HG02943 (cell line): ENCODE results near the gene TMCC3.
A peak's percentile ranks its signal among the peaks of the same experiment; 100 is the strongest.

Experiments
- ATAC-seq: cut with Tn5 transposase; IDR thresholded peaks from one replicate; pipeline ENCODE4 v1.9.1; 2021; ENCODE audit warnings: mild to moderate bottlenecking, low read depth, moderate library complexity; ENCODE audit not compliant: unreplicated experiment

TMCC3 gene

DNA sequence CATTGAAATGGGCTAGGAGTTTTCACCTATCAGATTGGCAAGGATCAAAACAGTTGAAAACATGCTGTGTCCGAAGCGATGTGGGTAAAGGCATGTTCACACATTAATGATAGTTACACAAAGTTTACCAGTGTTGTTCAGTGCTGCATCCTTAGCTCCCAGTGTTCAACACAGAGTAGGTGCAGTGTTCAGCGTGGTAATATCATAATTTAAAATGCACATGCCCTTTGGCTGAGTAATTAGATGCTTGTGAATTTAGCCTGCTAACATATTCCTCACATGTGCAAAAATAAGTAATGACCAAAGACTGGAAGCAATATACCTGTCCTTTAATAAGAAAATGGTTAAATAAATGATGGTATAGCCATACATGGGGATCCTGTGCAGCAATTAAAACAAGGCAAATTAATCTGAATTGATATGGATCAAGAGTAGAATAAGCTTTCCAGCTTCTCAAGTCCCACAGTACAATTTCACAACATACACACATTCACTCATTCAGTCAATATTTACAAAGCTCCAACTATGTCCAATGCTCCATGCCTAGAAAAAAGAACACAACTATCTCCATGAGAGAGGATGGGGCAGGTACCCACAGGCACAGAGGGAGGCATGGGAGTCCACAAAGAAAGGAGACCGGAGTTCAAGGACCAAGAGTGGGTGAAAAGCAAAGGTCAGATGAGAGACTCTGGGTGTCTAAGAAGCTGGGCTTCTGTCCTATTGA lies 12.8 kb downstream of the TMCC3 start:
- ATAC-seq, result no peak

GRCh38 chr12:94636462-94637085 lies 13.8 kb downstream of the TMCC3 start:
- ATAC-seq, result no peak

GRCh38 chr12:94634717-94635116 lies 15.6 kb downstream of the TMCC3 start:
- no peak for ATAC-seq

- ATAC-seq, result no peak
Measured at GRCh38 chr12:94633401-94633800, 17.0 kb downstream of the TMCC3 start.

DNA sequence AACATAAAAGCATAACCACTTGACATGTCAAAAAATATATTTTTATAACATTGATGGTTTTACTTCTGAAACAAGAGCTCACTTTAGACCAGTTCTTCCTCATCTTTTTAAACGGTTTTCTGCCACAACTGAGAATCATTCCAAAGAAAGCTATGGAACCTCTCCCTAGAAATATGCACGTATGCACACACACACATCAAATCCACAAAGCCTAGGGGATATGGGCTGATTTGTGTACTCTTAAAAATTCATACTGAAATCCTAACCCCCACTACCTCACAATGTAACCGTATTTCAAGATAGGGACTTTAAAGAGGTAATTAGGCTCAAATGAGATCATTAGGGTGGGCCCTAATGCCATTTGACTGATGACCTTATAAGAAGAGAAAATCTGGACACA lies 19.3 kb downstream of the TMCC3 start:
- no peak for ATAC-seq

- ATAC-seq, result no peak
Measured at GRCh38 chr12:94628819-94629472, 21.4 kb downstream of the TMCC3 start.

- ATAC-seq, result no peak
Measured at GRCh38 chr12:94628369-94628768, 22.0 kb downstream of the TMCC3 start.

- ATAC-seq, result no peak
Measured at GRCh38 chr12:94625531-94625930, 24.8 kb downstream of the TMCC3 start.

GRCh38 chr12:94623161-94623920 lies 27.0 kb downstream of the TMCC3 start:
- ATAC-seq, result no peak

GRCh38 chr12:94622475-94622874 lies 27.9 kb downstream of the TMCC3 start:
- no peak for ATAC-seq

- ATAC-seq, result peak; percentile 91
Measured at GRCh38 chr12:94621662-94622359, 28.5 kb downstream of the TMCC3 start.

DNA sequence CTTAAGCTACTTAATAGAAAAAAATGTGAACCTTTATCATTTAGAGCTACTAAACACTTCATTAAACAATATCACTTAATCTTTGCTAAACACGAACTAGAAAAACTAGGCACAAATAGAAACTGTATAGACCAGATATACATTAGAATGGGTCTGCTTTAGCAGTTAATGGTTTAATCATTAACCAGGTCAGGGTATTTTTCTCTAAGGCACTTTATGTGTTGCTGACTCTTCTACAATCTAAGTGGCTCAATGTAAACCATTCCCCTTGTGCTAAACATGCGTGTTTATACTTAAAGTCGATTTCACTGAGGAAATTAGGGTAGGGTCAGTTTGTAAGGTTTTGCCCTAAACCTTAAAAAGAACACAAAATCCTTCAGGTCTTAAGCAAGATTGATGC lies 29.7 kb downstream of the TMCC3 start:
- ATAC-seq, result no peak

DNA sequence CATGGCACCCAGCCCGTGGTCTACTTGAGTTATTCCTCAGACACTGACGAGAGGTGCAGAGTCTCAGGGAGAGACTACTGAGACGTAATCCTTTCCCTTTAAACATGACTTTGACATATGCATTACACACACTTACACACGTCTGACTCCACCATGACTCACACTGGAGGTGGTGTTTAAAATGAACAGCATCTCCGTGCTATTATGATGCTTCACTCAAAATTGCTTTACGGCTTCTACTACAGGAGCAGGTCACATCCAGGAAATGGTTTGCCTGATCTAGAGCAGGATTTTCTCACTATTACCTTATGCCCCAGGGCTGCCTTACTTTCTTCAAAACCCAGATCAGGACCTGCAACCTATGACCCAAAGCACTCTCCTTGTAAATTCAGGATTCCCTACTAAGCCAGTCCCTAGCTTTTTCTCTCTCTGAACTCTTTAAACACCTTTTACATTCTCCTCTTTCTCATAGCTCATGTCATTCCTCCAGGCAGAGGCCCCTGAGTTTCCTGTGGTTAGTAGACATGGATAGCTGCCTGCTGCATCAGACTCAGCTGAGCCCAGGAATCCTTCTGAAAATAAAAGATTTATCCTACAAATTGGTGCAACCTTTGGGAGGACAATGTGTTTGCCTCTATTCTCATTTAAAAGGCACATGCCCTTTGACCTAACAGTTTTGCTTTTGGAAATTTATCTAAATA lies 31.2 kb downstream of the TMCC3 start:
- no peak for ATAC-seq

- no peak for ATAC-seq
Measured at GRCh38 chr12:94617101-94617500, 33.3 kb downstream of the TMCC3 start.

GRCh38 chr12:94616203-94616729 lies 34.1 kb downstream of the TMCC3 start:
- ATAC-seq, result no peak

GRCh38 chr12:94615260-94616181 lies 34.8 kb downstream of the TMCC3 start:
- ATAC-seq, result no peak

GRCh38 chr12:94614288-94614721 lies 36.1 kb downstream of the TMCC3 start:
- no peak for ATAC-seq

- no peak for ATAC-seq
Measured at GRCh38 chr12:94609917-94610443, 40.4 kb downstream of the TMCC3 start.
